Measurements from ENCODE around the gene IFFO2.

The IFFO2 gene

DNA sequence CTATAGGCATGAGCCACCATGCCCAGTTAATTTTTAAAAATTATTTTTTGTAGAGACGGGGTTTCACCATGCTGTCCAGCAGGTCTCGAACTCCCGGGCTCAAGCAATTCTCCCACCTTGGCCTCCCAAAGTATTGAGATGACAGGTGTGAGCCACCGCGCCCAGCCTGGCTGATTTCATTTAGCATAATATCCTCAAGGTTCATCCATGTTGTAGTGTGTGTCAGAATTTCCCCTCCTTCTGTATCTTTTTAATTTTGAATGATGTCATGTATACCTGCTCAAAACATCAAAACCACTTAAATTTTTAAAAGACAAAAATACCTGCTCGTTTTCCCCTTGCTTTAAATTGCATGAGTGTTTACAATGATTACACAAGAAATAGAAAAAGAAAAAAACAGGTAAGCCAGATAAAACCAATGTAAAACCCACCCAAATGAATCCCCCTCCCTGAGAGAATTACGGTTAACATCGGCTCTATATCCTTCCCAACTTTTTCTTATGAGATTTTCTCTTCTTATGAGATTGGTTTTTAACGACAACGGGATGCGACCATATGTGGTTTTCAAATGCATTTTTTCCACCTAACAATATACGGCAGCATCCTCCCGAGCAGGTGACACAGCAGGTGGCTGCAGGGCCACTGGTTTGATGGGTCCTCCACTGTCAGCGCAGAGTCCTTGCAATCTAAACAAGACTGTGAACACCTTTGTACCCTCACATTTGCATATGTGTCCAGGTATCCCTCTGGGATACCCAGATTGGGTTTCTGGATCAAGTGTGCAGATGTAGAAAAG lies 22.1 kb downstream of the IFFO2 start:
- DNase-seq (ENCODE audit: insufficient read length, low spot score) (no peak), FAIRE-seq (no peak)
- TF ChIP-seq TAF1 (IDR thresholded peaks at IDR 0.05; ENCODE audit: low read depth, low read length), result no peak
- no peak for TF ChIP-seq SPI1 (IDR thresholded peaks at IDR 0.05; ENCODE audit: low read depth, low read length)
- no peak for TF ChIP-seq POU2F2 (IDR thresholded peaks at IDR 0.05; ENCODE audit: low read depth, low read length)
- TF ChIP-seq PAX5 (IDR thresholded peaks at IDR 0.05; ENCODE audit: insufficient read depth, low read length, severe bottlenecking), result no peak
- TF ChIP-seq POLR2A (IDR thresholded peaks at IDR 0.05; ENCODE audit: low read depth, low read length), result no peak
- no peak for TF ChIP-seq POLR2AphosphoS5 (IDR thresholded peaks at IDR 0.05; ENCODE audit: low read depth, low read length)

DNA sequence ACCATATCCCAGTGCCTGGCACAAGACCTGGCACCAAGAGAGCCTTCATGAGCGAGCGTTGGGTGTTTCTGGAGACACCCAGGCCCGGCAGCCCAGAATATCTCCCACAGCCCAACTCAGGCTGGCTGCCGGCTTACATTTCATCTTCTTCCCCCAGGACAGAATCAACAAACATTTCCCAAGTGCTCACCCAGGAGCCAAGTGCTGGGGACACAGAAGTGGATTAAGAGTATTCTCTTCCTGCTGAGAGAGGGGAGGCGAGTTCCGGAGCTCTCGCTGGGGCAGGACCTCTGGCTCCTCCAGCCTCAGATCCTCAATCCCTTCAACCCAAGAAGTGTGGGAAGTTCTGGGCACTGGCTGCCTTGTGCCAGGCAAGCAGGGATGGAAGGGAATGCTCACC lies 23.6 kb downstream of the IFFO2 start:
- FAIRE-seq (no peak), DNase-seq (ENCODE audit: insufficient read length, low spot score) (no peak)
- TF ChIP-seq TAF1 (IDR thresholded peaks at IDR 0.05; ENCODE audit: low read depth, low read length) (no peak), POU2F2 (IDR thresholded peaks at IDR 0.05; ENCODE audit: low read depth, low read length) (no peak), POLR2A (IDR thresholded peaks at IDR 0.05; ENCODE audit: low read depth, low read length) (no peak), PAX5 (IDR thresholded peaks at IDR 0.05; ENCODE audit: insufficient read depth, low read length, severe bottlenecking) (no peak), POLR2AphosphoS5 (IDR thresholded peaks at IDR 0.05; ENCODE audit: low read depth, low read length) (no peak), SPI1 (IDR thresholded peaks at IDR 0.05; ENCODE audit: low read depth, low read length) (no peak)

- DNase-seq (ENCODE audit: insufficient read length, low spot score) (no peak), FAIRE-seq (peak; percentile 26)
- TF ChIP-seq POLR2AphosphoS5 (IDR thresholded peaks at IDR 0.05; ENCODE audit: low read depth, low read length) (no peak), PAX5 (IDR thresholded peaks at IDR 0.05; ENCODE audit: insufficient read depth, low read length, severe bottlenecking) (no peak), TAF1 (IDR thresholded peaks at IDR 0.05; ENCODE audit: low read depth, low read length) (no peak), SPI1 (IDR thresholded peaks at IDR 0.05; ENCODE audit: low read depth, low read length) (no peak), POU2F2 (IDR thresholded peaks at IDR 0.05; ENCODE audit: low read depth, low read length) (no peak), POLR2A (IDR thresholded peaks at IDR 0.05; ENCODE audit: low read depth, low read length) (no peak)
Measured at GRCh38 chr1:18932387-18932786, 24.1 kb downstream of the IFFO2 start.

- FAIRE-seq (peak; percentile 86), DNase-seq (ENCODE audit: insufficient read length, low spot score) (no peak)
- TF ChIP-seq POLR2A (IDR thresholded peaks at IDR 0.05; ENCODE audit: low read depth, low read length) (no peak), PAX5 (IDR thresholded peaks at IDR 0.05; ENCODE audit: insufficient read depth, low read length, severe bottlenecking) (peak; percentile 19), POU2F2 (IDR thresholded peaks at IDR 0.05; ENCODE audit: low read depth, low read length) (no peak), POLR2AphosphoS5 (IDR thresholded peaks at IDR 0.05; ENCODE audit: low read depth, low read length) (no peak)
Measured at GRCh38 chr1:18931730-18932129, 24.7 kb downstream of the IFFO2 start.

DNA sequence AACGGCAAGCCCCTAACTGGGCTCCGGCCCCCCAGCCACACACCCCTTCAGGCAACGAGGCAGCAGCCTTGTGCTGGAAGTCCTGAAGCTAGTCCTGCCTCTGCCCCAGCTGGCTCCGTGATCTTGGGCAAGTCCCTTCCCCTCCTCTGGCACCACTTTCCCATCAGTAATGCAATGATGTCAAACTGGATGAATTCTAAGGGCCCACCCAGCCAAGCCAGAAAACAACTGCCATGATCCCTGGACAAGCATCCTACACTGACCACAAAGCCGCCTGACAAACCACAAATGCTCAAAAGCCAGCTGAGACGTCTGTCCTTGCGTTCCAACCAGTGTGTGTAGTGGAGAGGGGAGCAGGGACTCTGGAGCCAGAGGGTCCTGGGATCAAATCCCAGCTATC lies 26.8 kb downstream of the IFFO2 start:
- TF ChIP-seq POU2F2 (IDR thresholded peaks at IDR 0.05; ENCODE audit: low read depth, low read length) (no peak), POLR2A (IDR thresholded peaks at IDR 0.05; ENCODE audit: low read depth, low read length) (no peak), TAF1 (IDR thresholded peaks at IDR 0.05; ENCODE audit: low read depth, low read length) (no peak), PAX5 (IDR thresholded peaks at IDR 0.05; ENCODE audit: insufficient read depth, low read length, severe bottlenecking) (no peak), POLR2AphosphoS5 (IDR thresholded peaks at IDR 0.05; ENCODE audit: low read depth, low read length) (no peak), SPI1 (IDR thresholded peaks at IDR 0.05; ENCODE audit: low read depth, low read length) (no peak)
- DNase-seq (ENCODE audit: insufficient read length, low spot score) (no peak), FAIRE-seq (peak; percentile 63)

GRCh38 chr1:18928985-18929384 lies 27.5 kb downstream of the IFFO2 start:
- DNase-seq (ENCODE audit: insufficient read length, low spot score) (no peak), FAIRE-seq (peak; percentile 57)
- TF ChIP-seq POLR2A (IDR thresholded peaks at IDR 0.05; ENCODE audit: low read depth, low read length), result no peak
- TF ChIP-seq SPI1 (IDR thresholded peaks at IDR 0.05; ENCODE audit: low read depth, low read length), result no peak
- TF ChIP-seq POLR2AphosphoS5 (IDR thresholded peaks at IDR 0.05; ENCODE audit: low read depth, low read length), result no peak
- TF ChIP-seq TAF1 (IDR thresholded peaks at IDR 0.05; ENCODE audit: low read depth, low read length), result no peak
- TF ChIP-seq POU2F2 (IDR thresholded peaks at IDR 0.05; ENCODE audit: low read depth, low read length), result no peak
- TF ChIP-seq PAX5 (IDR thresholded peaks at IDR 0.05; ENCODE audit: insufficient read depth, low read length, severe bottlenecking), result no peak

DNA sequence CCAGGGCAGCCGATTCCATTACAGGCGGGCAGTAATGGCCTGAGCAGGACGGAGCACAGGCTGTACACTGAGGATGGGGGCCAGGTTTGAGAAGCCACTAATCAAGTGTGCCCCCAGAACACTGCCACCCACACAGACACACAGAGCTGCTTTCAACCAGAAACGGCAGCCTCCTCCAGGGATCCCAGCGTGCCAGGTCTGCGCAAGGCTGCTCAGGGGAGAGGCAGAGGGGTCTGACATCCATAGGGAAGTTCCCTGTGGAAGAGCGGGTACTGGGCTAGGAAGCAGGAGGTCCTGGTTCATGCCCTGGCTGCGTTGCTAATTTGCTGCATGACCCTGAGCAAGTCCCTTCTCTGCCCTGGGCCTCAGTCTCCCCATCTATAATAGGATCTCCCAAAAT lies 28.1 kb downstream of the IFFO2 start:
- no peak for TF ChIP-seq POU2F2 (IDR thresholded peaks at IDR 0.05; ENCODE audit: low read depth, low read length)
- no peak for TF ChIP-seq POLR2A (IDR thresholded peaks at IDR 0.05; ENCODE audit: low read depth, low read length)
- TF ChIP-seq TAF1 (IDR thresholded peaks at IDR 0.05; ENCODE audit: low read depth, low read length), result no peak
- no peak for TF ChIP-seq PAX5 (IDR thresholded peaks at IDR 0.05; ENCODE audit: insufficient read depth, low read length, severe bottlenecking)
- no peak for TF ChIP-seq POLR2AphosphoS5 (IDR thresholded peaks at IDR 0.05; ENCODE audit: low read depth, low read length)
- TF ChIP-seq SPI1 (IDR thresholded peaks at IDR 0.05; ENCODE audit: low read depth, low read length), result no peak
- DNase-seq (ENCODE audit: insufficient read length, low spot score) (no peak), FAIRE-seq (no peak)

GRCh38 chr1:18927654-18928272 lies 28.7 kb downstream of the IFFO2 start:
- DNase-seq (ENCODE audit: insufficient read length, low spot score) (no peak), FAIRE-seq (no peak)

DNA sequence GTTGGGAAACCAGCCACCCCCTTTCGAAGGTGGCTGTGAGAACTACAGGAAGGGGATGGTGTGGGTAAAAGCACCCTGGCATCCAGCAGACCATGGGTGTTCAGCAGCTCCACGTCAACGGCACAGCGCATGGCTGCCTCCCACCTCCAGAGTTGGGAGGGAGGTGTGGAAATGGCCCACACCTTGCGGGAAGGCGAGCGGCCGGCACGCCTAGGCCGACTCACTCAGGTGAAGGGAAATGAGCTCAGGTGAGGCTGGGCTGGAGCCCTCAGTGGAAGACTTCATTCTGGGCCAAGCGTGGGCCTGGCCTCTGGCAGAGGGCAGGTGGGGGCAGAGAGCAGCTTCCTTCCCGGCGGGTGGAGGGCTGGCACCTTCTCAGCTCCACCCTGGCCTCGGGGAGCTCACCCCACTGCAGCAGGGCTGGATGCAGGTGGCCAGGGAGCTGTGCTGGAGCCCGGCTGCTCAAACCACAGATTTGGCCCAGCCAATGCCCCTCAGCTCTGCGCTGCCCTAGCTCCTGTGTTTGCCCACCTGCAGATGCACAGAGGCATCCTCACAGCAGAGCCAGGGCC lies 29.3 kb downstream of the IFFO2 start:
- DNase-seq (ENCODE audit: insufficient read length, low spot score) (no peak), FAIRE-seq (peak; percentile 93)

More at GRCh38 chr1:18927654-18928272, 28.7 kb downstream of the IFFO2 start:
- 0 out of 2 replicates have a peak, but pooled peaks have one; percentile 27 for TF ChIP-seq POU2F2 (IDR thresholded peaks at IDR 0.05; ENCODE audit: low read depth, low read length)
- TF ChIP-seq POLR2A (IDR thresholded peaks at IDR 0.05; ENCODE audit: low read depth, low read length), result no peak
- peak; percentile 36; the same call in 1 of the 2 replicates for TF ChIP-seq SPI1 (IDR thresholded peaks at IDR 0.05; ENCODE audit: low read depth, low read length)
- no peak for TF ChIP-seq PAX5 (IDR thresholded peaks at IDR 0.05; ENCODE audit: insufficient read depth, low read length, severe bottlenecking)
- TF ChIP-seq TAF1 (IDR thresholded peaks at IDR 0.05; ENCODE audit: low read depth, low read length), result peak; percentile 43; the same call in 1 of the 2 replicates

More for the DNA sequence above, 29.3 kb downstream of the IFFO2 start:
- TF ChIP-seq PAX5 (IDR thresholded peaks at IDR 0.05; ENCODE audit: insufficient read depth, low read length, severe bottlenecking) (no peak), POLR2AphosphoS5 (IDR thresholded peaks at IDR 0.05; ENCODE audit: low read depth, low read length) (peak; percentile 63; the same call in 1 of the 2 replicates)

Data from GM12891 (cell line).